GOT3 (cell line): Measurements from ENCODE around the gene ST3GAL2.

Experiments
- DNase-seq: peaks from one replicate; lab custom pipeline; 2025; ENCODE audit warnings: mixed read lengths; lab: John Stamatoyannopoulos, UW

The ST3GAL2 gene

GRCh38 chr16:70438969-70439862, at the start of gene ST3GAL2:
TSS of gene ST3GAL2 (minus strand) at chr16:70439100. CDS start at chr16:70398530, 40,570 bp downstream.
- DNase-seq = peak; percentile 72

GRCh38 chr16:70484867-70485266, 46.0 kb upstream of the ST3GAL2 start:
- no peak for DNase-seq

GRCh38 chr16:70483426-70483825, 44.5 kb upstream of the ST3GAL2 start:
- no peak for DNase-seq

DNA sequence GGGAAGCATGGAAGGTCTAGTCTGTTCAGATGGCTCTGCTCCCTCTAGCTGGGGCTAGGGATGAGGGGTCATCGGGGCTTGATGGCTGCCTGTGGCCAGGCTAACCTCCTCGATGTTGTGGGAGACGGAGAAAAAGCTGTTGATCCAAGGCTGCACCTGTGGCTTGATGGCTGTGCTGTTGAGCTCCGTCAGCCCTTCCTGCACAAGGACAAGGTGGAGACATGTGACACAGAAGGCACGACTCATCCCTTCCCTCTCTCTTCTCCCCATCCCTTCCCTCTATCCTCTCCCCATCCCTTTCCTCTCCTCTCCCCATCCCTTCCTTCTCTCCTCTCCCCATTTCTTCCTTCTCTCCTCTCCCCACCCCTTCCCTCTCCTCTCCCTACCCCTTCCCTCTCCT, 43.7 kb upstream of the ST3GAL2 start:
- no peak for DNase-seq

DNA sequence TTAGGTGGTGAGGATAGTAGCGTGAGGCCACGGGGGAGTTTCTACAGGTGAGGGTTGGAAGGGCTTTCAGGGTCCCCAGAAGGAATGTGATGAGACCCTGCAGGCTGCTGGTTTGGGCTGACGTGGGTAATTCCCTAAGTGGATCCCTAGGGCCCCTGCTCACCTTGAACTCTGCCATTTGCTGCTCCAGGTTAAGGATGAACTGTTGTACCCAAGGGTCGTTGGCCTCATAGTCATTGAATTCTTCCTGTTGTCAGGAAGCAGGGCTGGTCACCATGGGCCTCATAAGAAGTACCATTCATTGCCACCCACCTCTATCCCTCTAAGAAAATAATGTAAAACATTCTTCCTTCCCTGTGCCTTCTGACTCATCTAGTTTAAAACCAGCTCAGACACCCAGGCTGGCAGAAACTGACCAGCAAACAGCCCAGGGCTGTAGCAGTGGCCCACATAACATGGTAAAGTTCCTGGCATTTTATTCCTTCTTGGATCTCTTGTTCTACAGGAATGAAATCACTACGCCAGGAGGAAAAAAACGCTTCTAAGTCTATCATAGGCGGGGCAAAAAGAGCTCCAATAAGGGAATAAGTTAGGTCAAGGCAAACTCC, 43.1 kb upstream of the ST3GAL2 start:
- DNase-seq = no peak

DNA sequence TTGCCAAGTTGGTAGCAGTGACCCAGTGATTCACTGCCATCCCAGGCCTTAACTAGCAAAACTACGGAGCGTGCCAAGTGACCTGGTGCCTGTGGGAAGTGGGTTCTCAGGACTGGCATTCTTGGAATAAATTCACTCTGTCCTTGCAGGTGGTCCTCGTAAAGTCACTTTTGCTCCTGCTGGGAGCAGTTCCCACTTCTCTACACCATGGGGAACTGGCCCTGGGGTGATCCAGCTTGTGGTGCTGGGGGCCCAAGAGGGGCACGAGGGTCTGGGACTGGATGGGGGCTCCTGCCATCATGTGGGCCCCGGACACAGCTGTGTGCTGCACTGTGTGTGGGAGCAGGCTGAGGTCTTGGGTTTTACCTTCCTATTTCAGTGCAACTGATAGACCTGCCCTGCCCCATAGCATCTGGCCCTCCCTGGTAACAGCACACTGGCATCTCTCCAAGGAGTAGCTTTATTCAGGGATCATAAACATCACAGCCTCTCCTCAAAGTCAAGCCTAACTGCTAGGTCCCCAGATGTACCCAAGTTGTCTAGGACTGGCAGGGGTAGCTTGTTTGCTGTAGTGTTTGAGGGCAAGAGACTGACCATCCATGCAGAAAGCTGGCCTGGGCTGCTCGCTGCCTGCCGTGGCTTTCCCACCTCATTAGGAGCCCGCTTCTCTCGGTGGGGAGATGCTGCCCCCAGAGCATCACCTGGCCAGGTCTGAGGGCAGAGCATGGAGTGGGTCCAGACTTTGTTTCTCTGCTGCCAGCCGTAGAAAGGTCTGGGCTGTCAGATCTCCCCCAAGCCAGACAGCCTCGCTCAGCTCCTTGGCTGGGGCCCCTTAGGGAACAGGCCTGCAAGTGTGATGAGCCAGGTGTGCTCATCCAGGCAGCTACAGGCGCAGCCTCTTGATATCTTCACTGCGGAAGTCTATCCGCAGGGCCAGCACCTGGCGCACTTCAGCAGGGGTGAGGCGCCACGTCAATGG, 41.5 kb upstream of the ST3GAL2 start:
- DNase-seq = no peak

- DNase-seq = no peak
Observed at GRCh38 chr16:70478912-70479341, 40.0 kb upstream of the ST3GAL2 start.

- DNase-seq = no peak
Observed at GRCh38 chr16:70478169-70478568, 39.3 kb upstream of the ST3GAL2 start.

GRCh38 chr16:70476272-70477020, 37.5 kb upstream of the ST3GAL2 start:
- DNase-seq = no peak

DNA sequence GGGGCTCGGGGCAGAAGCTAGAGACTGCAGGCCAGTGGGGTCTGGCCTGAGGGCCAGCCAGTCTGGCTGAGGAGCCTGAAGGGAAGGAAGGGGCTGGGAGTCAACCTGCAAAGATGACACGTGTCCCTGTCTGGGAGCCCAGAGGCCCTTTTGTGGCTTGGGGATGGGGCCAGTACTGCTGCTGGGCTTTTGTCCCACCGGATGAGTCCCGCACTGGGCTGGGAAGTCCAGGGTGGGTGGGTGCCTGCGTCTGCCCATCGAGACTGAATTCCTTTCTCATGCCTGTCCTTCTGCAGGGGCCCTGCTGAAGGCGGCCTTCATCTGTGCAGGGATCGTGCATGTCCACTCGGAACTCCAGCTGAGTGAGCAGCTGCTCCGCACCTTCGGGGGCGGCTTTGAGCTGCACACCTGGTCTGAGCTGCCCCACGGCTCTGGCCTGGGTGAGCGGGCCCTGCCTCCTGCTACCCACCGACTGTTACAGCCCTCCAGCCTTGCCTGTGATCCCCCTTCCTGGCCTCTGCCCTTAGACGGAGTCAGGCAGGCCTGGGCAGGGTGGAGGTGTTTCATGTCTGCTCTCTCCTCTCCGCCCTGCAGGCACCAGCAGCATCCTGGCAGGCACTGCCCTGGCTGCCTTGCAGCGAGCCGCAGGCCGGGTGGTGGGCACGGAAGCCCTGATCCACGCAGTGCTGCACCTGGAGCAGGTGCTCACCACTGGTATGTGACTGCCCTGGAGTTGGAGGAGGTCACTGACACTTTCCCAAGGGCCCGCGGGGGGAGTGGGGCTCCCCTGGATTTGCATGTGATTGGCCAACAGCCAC, 36.4 kb upstream of the ST3GAL2 start:
- DNase-seq = no peak

DNA sequence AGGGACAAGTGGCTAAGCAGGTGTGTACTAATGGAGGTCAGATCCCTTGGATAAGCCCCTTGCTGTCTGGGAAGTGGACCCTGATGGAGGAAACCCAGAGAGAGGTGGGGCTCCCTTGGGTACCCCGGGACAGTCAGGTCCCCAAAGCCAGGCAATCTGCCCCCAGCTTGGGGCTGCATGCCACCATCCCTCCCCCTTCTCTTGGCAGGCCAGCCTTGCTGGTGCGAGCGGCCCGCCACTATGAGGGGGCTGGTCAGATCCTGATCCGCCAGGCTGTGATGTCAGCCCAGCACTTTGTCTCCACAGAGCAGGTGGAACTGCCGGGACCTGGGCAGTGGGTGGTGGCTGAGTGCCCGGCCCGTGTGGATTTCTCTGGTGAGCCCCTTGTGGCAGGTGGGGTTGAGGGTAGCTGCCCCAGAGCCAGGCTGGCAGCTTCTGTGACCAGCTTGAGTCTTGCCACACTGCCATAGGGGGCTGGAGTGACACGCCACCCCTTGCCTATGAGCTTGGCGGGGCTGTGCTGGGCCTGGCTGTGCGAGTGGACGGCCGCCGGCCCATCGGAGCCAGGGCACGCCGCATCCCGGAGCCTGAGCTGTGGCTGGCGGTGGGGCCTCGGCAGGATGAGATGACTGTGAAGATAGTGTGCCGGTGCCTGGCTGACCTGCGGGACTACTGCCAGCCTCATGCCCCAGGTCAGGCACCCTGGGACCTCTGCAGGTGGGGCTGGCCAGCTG, 35.6 kb upstream of the ST3GAL2 start:
- DNase-seq = no peak

GRCh38 chr16:70473446-70474319, 34.8 kb upstream of the ST3GAL2 start:
- no peak for DNase-seq

DNA sequence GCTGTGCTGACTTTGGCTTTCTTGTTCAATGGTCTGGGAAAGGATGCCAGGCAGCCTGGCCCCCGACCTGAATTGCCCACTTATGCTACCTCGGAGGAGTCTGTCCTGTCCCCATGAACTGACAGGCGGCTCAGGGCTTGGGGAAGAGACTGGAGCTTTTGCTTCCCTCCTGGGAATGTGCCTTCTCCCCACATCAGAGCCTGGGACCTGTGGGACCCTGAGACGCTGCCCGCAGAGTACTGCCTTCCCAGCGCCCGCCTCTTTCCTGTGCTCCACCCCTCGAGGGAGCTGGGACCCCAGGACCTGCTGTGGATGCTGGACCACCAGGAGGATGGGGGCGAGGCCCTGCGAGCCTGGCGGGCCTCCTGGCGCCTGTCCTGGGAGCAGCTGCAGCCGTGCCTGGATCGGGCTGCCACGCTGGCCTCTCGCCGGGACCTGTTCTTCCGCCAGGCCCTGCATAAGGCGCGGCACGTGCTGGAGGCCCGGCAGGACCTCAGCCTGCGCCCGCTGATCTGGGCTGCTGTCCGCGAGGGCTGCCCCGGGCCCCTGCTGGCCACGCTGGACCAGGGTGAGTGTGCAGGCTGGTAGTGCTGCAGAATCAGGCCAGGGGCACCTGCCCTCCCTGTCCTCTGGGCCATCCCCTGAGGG, 34.0 kb upstream of the ST3GAL2 start:
- no peak for DNase-seq

- no peak for DNase-seq
Observed at GRCh38 chr16:70470927-70471341, 32.0 kb upstream of the ST3GAL2 start.

DNA sequence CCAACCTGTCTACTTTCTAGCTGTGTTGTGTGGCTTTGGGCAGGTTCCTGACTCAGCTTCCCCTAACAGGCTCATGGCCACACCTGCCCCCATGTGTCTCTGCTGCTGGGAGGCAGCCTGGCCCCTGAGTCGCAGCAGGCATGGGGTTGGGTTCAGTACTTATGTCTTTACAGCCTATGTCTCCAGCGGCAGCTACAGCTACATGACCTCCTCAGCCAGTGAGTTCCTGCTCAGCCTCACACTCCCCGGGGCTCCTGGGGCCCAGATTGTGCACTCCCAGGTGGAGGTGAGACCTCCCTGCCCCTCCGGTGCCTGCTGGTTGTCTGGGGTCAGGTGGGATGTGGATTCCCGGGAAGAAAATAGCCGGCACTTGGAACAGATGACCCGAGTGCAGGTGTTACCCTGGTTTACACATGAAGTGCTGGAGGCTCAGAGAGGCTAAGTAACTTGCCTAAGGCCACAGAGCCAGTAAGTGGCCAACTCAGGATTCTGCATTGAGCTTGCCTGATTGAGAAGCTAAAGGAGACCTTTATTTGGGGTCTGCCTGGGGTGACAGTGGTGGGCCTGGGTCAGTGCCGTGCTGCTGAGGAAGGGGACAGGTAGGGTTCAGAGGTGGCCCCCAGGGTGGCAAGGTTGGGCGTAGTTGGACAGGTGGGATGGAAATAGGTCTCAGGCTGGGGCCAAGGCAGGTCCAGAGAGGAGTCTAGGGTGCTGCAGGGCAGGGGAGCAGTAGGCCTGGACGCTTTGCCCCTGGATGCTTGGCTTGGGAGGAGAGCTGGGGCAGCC, 31.4 kb upstream of the ST3GAL2 start:
- DNase-seq = no peak

- no peak for DNase-seq
Observed at GRCh38 chr16:70468776-70469525, 30.1 kb upstream of the ST3GAL2 start.

GRCh38 chr16:70467608-70468007, 28.7 kb upstream of the ST3GAL2 start:
- DNase-seq = no peak
